ENCODE results near the gene AP1G1.
"Not testable (repeated sequence)": the region's sequence is repeated elsewhere in the genome, so short reads cannot be mapped to it uniquely, and the experiment has no call there.

Gene AP1G1

DNA sequence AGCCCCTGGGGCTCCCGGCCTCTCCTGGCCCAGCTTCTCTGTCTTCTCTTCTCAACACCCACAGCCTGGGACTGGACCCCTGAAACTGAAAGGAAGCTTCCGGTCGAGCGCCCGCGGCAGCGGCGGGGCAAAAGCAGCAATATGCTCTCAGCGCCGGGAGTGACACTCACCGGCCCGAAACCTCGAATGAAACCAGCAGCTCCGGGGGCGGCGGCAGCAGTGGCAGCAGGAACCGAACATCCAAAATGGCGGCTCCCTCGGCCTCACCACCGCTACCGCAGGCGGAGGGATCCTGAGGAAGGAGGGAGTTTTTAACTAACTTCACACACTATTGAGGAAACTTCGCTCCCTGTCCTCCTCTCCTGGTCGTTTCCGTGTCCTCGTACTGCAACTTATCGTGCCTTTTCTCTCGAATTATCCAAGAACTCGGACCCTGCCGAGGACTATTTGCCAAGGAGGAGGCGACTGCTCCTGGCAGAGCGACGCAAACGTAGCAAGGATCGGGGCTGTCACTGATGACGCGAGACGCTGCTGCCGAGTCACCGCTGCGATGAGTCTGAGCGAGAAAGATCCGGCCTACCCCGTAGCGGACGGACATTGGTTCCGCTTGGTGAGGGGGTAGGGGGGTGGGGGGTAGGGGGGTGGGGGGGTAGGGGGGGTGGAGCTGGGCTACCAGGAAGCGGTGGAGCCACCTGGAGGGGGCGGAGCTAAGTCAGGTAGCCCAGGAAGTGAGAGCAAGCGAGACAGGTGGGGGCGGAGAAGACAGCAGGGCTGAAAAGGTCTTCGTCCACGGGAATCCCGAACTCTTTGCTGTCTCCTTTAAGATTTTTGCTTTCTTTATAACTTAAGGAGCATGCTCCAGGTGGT, at the start of gene AP1G1:
Gene AP1G1, minus strand, starts transcription at position 242 of the 867 bp plus-strand sequence. CDS start 19,355 bp downstream, outside the sequence.
- DNase-seq (ENCODE audit: low spot score) = peak; percentile 97

DNA sequence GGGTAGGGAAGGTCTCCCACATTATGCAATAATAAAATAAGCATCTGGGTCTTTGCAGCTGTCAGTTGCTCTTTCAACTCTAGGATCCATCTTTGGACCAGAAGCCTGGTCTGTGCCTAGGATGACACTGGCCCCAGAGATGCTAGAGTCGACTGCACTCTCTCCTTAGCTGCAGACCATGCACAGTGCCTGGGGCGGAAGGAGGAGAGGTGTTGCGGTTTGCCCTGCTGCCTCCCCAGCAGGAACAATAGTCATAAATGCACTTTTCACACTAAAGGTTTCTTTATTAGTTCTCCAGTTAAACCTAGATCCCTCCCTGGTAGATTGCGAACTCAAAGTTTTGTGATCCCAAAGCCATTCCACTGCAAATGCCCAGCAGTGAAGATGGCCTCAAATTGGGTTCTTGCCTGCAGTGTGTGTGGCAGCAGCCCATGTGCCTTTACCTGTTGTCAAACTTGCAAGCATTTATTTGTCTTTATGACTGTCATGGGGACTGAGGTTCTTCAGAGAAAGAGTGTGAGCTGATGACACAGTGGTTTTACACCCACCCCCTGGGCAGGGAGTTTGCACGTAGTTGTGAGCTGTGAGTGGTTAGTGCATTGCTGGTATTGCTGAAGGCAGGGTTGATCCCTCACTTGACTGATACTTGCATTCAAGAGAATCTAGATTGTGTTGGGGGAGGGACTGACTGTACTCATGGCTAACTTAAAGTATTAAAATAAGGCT, 47.5 kb upstream of the AP1G1 start:
- no peak for DNase-seq (ENCODE audit: low spot score)

DNA sequence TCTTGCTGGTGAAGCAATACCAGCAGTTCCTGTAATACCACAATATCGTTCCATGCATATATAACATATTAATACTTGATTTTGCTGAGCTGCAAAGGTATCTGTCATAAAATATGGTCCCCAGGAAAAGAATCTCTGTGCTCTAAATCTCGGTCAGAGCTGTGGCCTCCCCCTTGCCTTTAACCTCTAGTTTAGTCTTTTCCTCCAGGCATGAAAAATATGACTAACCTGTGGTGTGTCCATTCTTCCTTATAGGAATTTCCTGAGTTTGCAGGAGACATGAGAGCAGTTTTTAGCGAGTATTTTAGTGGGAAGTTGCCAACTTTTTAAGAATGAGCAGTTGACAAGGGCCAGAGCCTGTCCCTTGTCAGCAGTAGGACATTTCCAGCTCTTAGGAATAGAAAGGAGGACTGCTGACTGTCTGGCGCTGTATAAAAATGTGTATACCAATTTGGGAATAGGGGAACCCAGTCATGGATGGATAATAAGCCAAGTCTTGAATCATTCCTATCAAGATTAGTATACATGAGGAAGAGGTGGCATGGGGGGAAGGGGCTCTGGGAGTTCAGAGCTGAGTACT, 45.8 kb upstream of the AP1G1 start:
- no peak for DNase-seq (ENCODE audit: low spot score)

DNA sequence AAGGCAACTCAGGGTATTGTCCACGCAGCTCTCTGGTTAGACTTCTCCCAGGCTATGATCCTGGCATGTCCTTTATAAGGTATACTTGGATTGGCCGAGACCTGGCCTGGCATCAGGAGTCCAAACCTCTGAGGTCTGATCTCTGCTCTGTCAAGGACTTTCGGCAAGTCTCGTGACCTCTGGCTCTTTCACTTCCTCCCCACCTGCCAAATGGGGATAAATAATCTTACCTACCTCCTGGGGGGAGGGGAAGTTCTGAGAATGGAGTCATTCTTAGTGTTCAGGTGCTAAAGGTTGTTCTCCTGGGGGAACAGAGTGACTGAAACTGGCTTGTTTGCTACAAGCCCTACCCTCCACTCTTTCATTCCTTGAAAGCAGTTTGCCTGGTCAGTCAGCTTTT, 44.8 kb upstream of the AP1G1 start:
- no peak for DNase-seq (ENCODE audit: low spot score)

DNA sequence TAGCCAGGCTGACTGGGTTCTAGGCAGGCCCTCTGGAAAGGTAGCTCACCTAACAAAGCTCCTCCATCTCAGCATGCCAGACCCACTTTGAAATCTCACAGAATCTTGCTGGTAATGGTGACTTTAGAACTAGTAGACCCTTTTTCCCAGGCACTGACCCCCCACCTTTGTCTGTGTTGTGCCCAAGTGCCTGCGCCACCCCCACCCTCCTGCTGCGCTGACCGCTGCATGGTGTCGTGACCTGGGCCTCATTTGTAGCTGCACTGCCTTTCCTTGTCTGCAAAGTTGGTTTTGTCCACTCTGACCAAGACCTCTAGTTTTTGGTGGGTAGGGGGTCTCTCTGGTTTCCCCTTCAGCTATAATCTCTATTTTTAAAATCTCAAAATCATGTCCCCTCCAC, 43.9 kb upstream of the AP1G1 start:
- no peak for DNase-seq (ENCODE audit: low spot score)

DNA sequence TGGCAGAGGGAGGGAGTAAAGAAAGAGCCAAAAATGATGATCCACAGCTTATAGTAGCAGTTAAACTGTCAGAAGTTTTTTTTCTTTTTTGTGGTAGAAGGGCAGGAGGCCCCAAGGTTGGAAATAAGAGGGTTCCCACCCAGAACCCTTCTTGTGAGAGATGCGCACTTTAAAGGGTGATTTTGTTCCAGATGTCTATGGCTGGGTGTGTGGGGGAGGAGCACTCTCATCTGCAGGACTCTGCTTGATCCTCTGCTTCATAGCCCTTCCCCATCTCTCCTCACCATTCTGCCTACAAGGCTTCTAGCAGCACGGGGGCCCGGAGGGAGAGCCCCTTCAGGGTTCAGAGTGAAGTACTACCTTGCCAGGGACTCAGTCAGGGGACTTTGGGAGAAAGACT, 43.5 kb upstream of the AP1G1 start:
- no peak for DNase-seq (ENCODE audit: low spot score)

DNA sequence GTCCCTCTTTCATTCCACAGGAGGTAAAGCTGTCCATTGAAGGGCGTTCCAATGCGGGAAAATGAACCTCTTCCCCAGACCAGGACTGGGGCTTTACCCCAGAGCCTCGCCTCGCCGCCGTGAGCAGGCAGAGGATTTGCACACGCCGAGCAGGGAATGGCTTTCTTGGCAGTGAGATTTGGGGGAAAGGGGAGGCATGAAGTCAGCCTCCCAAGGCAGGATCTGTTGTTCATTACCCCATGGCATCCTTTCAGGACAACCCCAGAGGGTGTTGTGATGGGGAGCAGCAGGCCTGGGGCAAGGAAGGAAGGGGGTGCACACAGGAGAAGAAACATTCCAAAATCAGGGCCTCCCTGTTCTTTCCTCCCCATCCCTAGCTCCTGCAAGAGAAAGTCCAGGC, 43.1 kb upstream of the AP1G1 start:
- DNase-seq (ENCODE audit: low spot score) = no peak

DNA sequence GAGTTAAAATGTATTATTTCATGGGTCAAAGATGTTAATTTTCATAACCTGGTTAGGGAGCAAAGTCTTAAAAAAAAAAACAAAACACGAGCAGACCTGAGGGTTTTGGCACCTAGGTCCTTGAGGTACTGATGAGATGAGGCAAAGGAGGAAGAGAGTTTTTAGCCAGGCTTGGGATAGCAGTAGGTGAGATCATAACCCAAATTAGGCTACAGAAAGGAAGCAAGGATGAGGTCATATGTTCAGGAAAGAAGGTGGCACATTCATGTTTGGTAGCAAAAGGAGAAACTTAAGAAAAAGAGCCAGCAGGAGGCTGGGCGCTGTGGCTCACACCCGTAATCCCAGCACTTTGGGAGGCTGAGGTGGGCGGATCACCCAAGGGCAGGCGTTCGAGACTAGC, 40.0 kb upstream of the AP1G1 start:
- no peak for DNase-seq (ENCODE audit: low spot score)

DNA sequence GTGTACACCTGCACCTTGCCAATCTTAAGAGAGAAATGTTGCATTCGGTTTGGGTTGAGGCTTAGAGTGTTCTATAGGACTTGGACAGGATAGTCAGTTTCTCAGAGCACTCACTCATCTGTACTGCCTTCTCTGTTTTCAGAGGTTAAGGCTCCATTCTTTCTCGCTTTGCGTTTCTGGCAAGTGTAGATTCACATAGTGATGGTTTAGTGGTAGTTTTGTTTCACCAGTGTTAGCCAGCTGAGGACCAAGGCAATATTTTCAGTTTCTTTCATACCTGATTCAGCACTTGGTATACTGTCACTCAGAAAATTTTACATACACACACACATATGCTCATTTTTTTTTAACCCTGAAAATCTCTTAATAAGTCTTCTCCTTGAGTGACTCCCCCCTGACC, 38.5 kb upstream of the AP1G1 start:
- DNase-seq (ENCODE audit: low spot score) = no peak

DNA sequence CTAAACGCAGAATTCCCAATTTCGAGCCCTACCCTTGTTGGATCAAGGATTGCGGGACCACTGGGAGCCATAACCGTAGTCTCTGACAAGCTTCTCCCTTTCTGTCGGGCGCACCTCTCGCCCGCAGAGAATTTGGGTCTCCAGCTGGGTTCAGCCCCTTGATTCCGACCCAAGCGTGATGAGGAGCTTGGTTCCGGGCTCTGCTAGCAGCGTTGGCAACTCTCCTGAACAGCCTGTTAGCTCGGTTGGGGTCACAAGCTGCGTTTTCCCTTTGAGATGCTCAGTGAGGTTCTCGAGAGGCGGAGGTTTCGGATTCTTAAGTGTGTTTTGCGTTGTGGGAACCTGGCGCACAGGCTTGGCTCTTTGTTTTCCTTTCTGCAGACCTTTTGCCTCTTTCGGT, 37.8 kb upstream of the AP1G1 start:
- no peak for DNase-seq (ENCODE audit: low spot score)

DNA sequence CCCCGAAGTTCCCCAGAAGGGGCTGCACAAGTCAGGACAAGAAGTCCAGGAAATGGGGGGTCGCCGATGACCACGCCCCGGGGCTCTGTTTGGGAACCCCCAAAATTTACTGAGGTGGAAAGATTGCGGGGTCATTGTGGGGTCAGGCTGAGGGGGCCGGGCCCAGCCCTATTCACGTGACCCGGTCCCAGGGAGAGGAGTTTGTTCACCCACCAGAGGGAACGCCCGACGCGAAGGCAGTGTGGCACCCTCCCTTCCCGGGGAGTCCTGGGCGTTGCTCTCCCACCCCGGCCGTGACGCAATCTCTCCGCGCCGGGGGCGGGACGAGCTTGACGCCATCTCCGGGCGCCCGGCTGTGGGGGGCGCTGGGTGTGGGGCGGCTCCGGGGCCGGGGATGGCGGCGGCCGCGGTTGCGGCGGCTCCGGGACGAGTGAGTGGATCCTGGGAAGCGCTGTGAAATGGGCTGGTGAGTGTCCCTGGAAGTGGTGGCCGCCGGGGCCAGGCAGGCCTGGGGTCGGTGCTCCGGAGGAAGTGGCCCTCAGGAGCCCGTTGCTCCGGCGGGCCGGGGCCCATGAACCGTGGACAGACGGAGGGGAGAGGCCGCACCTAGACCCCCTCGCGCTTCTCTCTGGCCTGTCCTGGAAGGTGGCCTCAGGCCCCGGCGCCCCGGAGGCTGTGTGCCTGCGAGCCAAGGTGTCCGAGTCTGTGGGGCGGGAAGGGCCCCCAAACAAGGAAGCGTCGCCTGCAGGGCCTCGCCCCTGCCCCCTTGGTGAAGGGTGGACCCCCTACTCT, 37.2 kb upstream of the AP1G1 start, which contains the start of gene ATXN1L:
Gene ATXN1L, plus strand, starts transcription at position 338 of the 792 bp plus-strand sequence. CDS start 3,765 bp downstream, outside the sequence.
- peak; percentile 85 for DNase-seq (ENCODE audit: low spot score)

DNA sequence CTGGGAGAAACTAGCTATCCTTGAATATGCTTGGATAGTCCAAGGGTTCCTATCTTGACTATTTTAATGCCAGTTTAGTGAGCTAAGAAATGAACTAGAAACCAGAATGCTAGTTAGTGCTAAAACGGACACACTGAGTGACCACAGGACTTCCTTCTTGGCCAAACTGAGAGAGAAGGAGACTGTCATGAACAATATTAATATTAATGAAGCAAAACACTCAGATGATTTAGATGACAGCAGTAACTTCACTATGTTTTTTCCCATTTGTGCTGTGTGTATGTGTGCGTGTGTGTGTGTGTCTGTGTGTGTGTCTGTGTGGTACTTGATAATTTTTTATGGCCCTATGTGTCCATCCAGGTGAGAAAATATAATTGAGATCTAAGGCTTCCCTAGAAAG, 34.9 kb upstream of the AP1G1 start:
- DNase-seq (ENCODE audit: low spot score) = no peak

DNA sequence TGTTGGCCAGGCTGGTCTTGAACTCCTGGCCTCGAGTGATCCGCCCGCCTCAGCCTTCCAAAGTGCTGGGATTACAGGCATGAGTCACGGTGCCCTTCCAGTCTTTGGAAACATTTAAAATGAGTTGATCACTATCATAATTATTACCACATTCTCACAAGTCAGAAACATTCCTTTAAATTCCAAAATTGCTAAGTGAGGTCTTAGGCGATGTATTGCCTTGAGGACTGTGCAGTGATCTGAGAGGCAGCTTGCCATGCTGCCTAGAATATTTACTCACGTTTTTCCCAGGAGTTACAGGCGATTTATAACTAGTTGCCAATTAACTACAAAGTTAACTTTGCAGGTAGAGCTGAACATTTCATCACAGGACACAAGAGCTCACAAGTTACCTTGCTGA, 31.4 kb upstream of the AP1G1 start:
- DNase-seq (ENCODE audit: low spot score) = no peak

DNA sequence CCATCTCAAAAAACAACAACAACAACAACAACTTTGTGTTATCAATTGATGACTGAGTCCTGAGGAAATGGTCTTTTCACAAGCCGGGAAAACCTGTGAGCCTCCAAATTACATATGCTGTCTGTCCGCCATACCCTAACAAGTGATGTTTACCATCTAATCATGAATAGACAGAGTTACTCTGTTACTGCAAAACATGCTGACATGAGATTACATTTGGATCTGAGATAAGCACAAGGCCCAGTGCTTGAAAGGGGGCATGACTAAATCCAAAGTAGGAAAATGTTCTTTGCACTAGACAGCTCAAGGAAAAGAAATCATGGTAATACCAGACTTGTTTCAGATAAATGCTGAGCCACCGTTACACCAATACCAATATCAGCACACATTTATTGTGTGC, 28.5 kb upstream of the AP1G1 start:
- no peak for DNase-seq (ENCODE audit: low spot score)

DNA sequence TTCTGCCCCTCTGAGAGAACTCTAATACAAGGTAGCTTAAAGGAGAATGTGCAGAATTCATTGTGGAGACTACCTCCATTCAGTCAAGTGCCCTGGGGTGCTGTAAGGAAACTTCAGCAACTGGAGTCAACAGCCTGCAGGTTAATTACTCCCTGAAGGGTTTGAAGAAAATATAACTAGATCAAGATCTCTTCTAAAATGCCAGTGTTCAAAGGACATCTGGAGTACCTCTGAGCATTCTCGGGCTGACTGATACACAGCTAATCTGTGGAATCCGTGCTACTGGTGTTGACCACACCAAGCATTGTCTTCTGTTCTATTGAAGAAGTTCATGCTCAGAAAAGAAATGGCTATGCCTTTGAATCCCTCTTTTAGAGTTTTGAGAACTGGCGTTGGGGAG, 25.7 kb upstream of the AP1G1 start:
- DNase-seq (ENCODE audit: low spot score) = no peak

DNA sequence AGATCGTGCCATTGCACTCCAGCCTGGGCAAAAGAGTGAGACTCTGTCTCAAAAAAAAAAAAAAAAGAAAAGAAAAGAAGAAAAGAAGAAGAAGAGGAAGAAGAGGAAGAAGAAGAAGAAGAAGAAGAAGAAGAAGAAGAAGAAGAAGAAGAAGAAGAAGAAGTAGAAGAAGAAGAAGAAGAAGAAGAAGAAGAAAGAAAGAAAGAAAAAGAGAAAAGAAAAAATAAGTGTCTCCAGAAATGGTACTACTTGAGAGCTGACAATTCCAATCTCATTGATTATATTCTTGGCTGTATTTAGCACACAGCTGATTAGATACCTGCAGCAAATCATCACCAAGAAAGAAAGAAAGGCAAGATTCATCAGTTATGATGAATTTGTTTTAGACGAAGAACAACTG, 23.5 kb upstream of the AP1G1 start:
- DNase-seq (ENCODE audit: low spot score) = not testable (repeated sequence)

DNA sequence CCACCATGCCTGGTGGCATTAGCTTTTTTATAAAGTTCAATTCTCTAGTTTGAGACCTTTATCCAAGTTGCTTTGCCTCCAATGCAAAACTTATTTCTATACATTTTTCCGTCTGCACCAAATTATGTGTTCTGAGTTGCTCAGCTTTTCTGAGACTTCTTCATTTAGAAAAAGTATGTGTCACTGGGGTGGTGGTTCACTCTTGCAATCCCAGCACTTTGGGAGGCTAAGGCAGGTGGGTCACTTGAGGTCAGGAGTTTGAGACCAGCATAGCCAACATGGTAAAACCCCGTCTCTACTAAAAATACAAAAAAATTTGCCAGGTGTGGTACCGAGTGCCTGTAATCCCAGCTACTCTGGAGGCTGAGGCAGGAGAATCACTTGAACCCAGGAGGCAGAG, 23.1 kb upstream of the AP1G1 start:
- not testable (repeated sequence) for DNase-seq (ENCODE audit: low spot score)

DNA sequence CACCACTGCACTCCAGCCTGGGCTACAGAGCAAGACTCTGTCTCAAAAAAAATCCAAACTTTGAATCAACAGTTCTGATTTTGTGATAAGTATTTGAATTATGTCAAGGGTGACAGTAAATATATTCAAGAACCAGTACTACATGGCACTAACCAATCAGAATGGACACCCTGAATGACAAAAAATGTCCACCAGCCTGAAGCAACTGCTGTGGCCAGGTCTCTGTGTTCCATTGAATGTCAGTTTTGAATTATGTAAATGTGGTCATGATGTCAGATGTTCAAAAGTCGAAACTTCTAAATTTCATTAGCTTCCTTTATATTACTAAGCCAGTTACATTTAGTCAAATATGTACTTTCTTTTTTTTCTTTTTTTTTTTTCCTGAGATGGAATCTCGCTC, 21.7 kb upstream of the AP1G1 start:
- no peak for DNase-seq (ENCODE audit: low spot score)

DNA sequence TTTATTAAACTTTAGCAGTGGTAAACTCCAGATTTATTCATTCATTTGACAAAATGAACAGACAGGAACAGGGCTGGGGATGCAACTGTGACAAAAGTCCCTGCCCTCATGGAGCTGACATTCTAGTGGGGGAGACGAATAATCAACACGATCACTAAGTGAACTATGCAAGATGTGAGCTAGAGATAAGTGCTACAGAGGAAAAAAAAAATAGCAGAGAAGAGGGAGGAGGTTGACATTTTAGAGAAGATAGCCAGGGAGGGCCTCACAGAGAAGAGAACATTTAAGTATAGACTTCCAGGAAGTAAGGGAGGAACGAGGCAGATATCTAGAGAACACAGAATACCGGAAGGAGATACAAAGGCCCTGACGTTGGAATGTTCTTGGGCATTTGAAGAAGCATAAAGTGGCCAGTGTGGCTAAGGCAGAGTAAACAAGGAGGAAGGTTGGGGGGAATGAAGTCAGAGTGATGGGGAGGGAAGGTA, 17.9 kb upstream of the AP1G1 start:
- DNase-seq (ENCODE audit: low spot score) = no peak

DNA sequence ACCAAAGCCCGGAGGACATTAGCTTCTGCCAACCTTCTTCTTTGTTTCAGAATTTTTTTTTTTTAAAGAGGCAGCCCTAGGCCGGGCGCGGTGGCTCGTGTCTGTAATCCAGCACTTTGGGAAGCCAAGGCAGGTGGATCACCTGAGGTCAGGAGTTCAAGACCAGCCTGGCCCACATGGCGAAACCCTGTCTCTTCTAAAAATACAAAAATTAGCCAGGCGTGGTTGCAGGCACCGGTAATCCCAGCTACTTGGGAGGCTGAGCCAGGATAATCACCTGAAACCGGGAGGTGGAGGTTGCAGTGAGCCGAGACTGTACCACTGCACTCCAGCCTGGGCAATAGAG, 8.5 kb upstream of the AP1G1 start:
- not testable (repeated sequence) for DNase-seq (ENCODE audit: low spot score)

DNA sequence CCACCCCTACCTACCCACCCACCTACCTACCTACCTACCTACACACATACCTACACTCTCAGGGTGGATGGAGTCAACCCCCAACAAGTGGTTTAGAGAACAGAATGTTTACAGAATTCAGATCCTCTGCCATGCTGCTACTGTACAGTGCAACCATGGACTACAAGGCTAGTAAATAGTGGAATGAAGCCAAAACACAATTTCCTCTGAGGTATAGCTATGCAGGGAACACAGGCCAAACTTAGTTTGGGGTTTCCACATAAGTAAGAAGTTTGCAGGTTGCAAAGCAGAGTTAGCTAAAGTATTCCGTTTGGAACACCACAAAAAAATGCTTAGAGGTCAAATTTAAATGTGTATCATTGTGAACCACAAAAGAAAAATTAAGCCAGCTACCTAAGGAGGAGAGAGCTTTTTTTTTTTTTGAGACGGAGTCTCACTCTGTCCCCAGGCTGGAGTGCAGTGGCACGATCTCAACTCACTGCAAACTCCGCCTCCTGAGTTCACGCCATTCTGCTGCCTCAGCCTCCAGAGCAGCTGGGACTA, 2.7 kb upstream of the AP1G1 start:
- no peak for DNase-seq (ENCODE audit: low spot score)

DNA sequence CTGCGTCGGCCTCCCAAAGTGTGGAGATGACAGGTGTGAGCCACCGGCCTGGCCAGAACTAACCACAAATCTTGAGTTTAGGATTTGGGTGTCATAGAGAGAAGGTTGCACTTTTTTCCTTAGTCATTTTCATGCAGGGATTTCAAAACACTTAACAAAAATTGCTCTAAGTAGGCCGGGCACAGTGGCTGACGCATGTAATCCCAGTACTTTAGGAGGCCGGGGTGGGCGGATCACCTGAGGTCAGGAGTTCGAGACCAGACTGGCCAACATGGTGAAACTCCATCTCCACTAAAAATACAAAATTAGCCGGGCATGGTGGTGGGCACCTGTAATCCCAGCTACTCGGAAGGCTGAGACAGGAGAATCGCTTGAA, 1.5 kb upstream of the AP1G1 start:
- DNase-seq (ENCODE audit: low spot score) = not testable (repeated sequence)
